ENCODE results near the gene ZNF785.
"Not testable (repeated sequence)": the region's sequence is repeated elsewhere in the genome, so short reads cannot be mapped to it uniquely, and the experiment has no call there.

The ZNF785 gene

GRCh38 chr16:30539000-30539964 is 46.2 kb downstream of the ZNF785 start:
- DNase-seq = no peak

GRCh38 chr16:30536391-30537024 is 49.0 kb downstream of the ZNF785 start:
- DNase-seq = not testable (repeated sequence)

DNA sequence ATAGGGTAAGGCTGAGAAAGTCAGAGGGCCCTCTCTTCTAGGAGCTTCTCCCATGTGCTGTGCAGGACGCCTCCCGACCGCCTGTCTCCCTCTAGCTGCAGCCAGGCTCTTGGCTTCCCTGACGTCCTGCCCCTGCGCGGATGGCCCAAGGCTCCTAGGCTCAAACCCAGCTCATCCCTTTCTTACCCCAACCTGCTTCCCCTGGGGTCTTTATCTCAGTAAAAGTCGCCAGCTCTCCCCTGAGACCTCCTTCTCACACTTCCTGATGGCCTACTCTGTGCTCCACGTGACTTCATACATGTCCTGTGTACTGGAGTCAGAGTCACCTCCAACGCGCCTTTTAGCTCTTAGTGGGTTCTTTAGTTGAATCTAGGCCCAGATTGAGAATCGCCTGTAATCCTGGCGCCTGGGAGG is 49.7 kb downstream of the ZNF785 start:
- peak; percentile 15 for DNase-seq

GRCh38 chr16:30535106-30535776 is 50.3 kb downstream of the ZNF785 start:
- DNase-seq = peak; percentile 19

GRCh38 chr16:30534368-30535105 is 51.0 kb downstream of the ZNF785 start, which contains the start of gene ZNF747:
ZNF747 (minus strand) TSS chr16:30534858; CDS start chr16:30534679, 179 bp downstream.
- DNase-seq = peak; percentile 85

DNA sequence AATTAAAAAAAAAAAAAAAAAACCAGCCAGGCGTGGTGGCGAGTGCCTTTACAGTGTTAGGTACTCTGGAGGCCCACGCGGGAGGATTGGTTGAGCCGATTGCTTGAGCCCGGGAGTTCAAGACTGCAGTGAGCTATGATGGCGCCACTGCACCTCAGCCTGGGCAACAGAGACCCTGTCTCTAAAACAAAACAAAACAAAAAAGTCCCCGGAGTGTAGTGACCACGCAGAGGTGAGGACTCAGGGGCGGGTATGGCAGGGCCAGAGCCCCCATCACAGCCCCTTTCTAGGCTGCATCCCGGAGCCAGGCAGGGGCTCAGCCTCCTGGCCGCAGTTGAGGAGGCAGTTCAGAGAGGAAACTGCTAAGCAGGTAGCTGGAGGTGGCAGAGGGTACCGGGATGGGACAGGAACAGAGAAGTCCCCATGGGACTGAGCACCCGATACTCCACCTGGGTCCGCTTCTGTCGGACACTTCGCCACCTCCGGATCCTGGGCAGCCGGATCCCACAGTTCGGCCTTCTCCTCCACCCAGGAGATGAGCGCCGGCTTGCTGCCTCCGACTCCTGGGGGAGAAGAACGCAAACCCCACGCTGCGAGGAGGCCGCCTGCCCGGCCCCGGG is 51.6 kb downstream of the ZNF785 start:
- DNase-seq = no peak

DNA sequence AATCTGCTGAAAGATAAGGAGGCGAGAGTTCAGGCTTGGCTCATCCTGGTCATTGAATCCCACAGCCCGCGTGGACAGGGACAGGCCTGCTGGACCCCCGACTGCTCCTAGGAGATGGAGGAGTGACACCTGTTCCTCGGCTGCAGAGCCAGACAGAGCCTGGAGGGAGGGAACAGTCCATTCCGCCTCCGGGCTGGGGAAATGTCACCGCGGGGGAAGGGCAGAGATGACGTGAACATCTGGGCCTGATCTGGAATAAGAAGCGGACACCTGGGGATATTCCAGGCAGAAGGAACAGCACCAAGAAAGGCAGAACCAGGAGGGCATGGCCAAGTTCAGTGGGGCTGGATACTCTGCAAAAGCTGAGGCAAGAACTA is 52.4 kb downstream of the ZNF785 start:
- no peak for DNase-seq

GRCh38 chr16:30532285-30533145 is 53.0 kb downstream of the ZNF785 start:
- DNase-seq = no peak
